GM18858 (cell line): ENCODE data around the gene PHACTR3.

Experiments used
- ATAC-seq: cut with Tn5 transposase; IDR thresholded peaks from one replicate; pipeline ENCODE4 v1.9.1; 2021; ENCODE audit not compliant: unreplicated experiment

The PHACTR3 gene

GRCh38 chr20:59809630-59810448, 205.5 kb downstream of the PHACTR3 start:
- no peak for ATAC-seq

GRCh38 chr20:59810449-59811187, 206.3 kb downstream of the PHACTR3 start:
- no peak for ATAC-seq

GRCh38 chr20:59811681-59812171, 207.4 kb downstream of the PHACTR3 start:
- no peak for ATAC-seq

- ATAC-seq: no peak
Observed at GRCh38 chr20:59812286-59813125, 208.2 kb downstream of the PHACTR3 start.

GRCh38 chr20:59813126-59813947, 209.0 kb downstream of the PHACTR3 start:
- no peak for ATAC-seq

GRCh38 chr20:59813948-59814839, 209.9 kb downstream of the PHACTR3 start:
- no peak for ATAC-seq

- no peak for ATAC-seq
Observed at GRCh38 chr20:59814840-59815340, 210.6 kb downstream of the PHACTR3 start.

- no peak for ATAC-seq
Observed at GRCh38 chr20:59816146-59816738, 211.9 kb downstream of the PHACTR3 start.

- ATAC-seq: no peak
Observed at GRCh38 chr20:59817406-59817805, 213.1 kb downstream of the PHACTR3 start.

- no peak for ATAC-seq
Observed at GRCh38 chr20:59817846-59818615, 213.7 kb downstream of the PHACTR3 start.

- ATAC-seq: no peak
Observed at GRCh38 chr20:59818911-59819310, 214.6 kb downstream of the PHACTR3 start.

GRCh38 chr20:59819496-59820203, 215.3 kb downstream of the PHACTR3 start:
- no peak for ATAC-seq

- ATAC-seq: no peak
Observed at GRCh38 chr20:59820204-59821041, 216.1 kb downstream of the PHACTR3 start.

- no peak for ATAC-seq
Observed at GRCh38 chr20:59821201-59821600, 216.9 kb downstream of the PHACTR3 start.

GRCh38 chr20:59821788-59822187, 217.4 kb downstream of the PHACTR3 start:
- ATAC-seq: no peak

- ATAC-seq: no peak
Observed at GRCh38 chr20:59822291-59823029, 218.1 kb downstream of the PHACTR3 start.
